Measurements from ENCODE around the gene RYR3. TPM values are rescaled to one million over a fixed set of nuclear protein-coding genes. Genes with fewer than 3 reads are reported as not detected.

RYR3 gene
- total and polyA plus RNA-seq, 9 donors, result 11.9 to 48.1 (median 33.2) TPM

GRCh38 chr15:33860754-33861153 is 550.0 kb downstream of the RYR3 start:
- H3K36me3 ChIP-seq (ENCODE audit: control insufficient read depth, insufficient read depth, low read length), result peaks cover 39% of the 10 kb centered on the region
- no peak overlapping the region for H3K4me3 ChIP-seq (ENCODE audit: low read length)
- H3K9me3 ChIP-seq (replicated peaks; ENCODE audit: control insufficient read depth, low read depth, low read length), result no peaks in the 10 kb centered on the region
- no peak overlapping the region for H3K27ac ChIP-seq (ENCODE audit: low read length)
- no peak for DNase-seq
- H3K4me1 ChIP-seq (ENCODE audit: control insufficient read depth, insufficient read depth, low read length), result no peaks in the 10 kb centered on the region
- H3K27me3 ChIP-seq (ENCODE audit: control insufficient read depth, insufficient read depth, low read length), result no peaks in the 10 kb centered on the region
- 83% methylated on average over 1 of the region's 3 CpGs for WGBS (ENCODE audit: insufficient coverage)

DNA sequence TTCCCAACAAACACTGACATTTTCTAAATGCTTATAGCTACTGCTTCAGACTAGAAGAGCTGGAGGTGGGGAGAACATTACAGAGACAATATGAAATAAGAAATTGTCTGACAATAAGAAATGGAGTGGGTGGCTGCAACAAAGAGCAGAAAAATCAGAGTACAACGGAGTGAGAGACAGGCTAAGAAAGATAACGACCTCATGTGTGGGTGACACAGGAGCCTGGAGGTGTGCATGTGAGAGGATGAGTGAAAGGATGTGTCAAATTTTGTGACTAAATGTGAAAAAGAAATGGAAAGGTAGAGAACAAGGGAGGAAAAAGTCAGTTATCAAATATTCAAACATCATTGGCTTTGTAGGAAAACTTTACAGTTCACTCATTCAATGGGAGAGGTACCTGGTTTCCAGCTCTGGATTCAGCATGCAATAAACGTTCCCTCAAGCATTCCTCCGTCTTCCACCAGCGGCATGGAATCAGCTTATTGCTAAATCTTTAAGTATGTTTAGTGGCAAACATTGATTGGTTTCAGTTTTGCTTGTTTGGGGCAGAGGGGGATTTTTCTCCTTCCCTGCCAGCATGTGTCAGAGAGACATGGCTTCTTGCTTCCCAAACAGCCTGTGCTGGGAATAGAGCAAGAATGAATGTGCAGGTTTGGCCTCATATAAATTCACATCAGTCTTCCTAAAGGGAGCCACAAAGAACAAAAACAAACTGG is 553.8 kb downstream of the RYR3 start:
- H3K36me3 ChIP-seq (ENCODE audit: control insufficient read depth, insufficient read depth, low read length), result peaks cover 22% of the 10 kb centered on the region
- WGBS (ENCODE audit: insufficient coverage), result 81% methylated on average over 2 of the region's 5 CpGs
- no peaks in the 10 kb centered on the region for H3K27me3 ChIP-seq (ENCODE audit: control insufficient read depth, insufficient read depth, low read length)

GRCh38 chr15:33865416-33865815 is 554.6 kb downstream of the RYR3 start:
- 87% methylated on average over 2 of the region's 6 CpGs for WGBS (ENCODE audit: insufficient coverage)
- H3K4me1 ChIP-seq (ENCODE audit: control insufficient read depth, insufficient read depth, low read length), result no peaks in the 10 kb centered on the region
- H3K27ac ChIP-seq (ENCODE audit: low read length), result no peak overlapping the region
- H3K9me3 ChIP-seq (replicated peaks; ENCODE audit: control insufficient read depth, low read depth, low read length), result no peaks in the 10 kb centered on the region
- no peak for DNase-seq
- no peaks in the 10 kb centered on the region for H3K27me3 ChIP-seq (ENCODE audit: control insufficient read depth, insufficient read depth, low read length)
- H3K4me3 ChIP-seq (ENCODE audit: low read length), result no peak overlapping the region
- H3K36me3 ChIP-seq (ENCODE audit: control insufficient read depth, insufficient read depth, low read length), result peaks cover 18% of the 10 kb centered on the region

More for the DNA sequence above, 553.8 kb downstream of the RYR3 start:
- DNase-seq, result no peak
- no peaks in the 10 kb centered on the region for H3K4me1 ChIP-seq (ENCODE audit: control insufficient read depth, insufficient read depth, low read length)
- H3K4me3 ChIP-seq (ENCODE audit: low read length), result no peak overlapping the region
- H3K9me3 ChIP-seq (replicated peaks; ENCODE audit: control insufficient read depth, low read depth, low read length), result no peaks in the 10 kb centered on the region
- H3K27ac ChIP-seq (ENCODE audit: low read length), result no peak overlapping the region

DNA sequence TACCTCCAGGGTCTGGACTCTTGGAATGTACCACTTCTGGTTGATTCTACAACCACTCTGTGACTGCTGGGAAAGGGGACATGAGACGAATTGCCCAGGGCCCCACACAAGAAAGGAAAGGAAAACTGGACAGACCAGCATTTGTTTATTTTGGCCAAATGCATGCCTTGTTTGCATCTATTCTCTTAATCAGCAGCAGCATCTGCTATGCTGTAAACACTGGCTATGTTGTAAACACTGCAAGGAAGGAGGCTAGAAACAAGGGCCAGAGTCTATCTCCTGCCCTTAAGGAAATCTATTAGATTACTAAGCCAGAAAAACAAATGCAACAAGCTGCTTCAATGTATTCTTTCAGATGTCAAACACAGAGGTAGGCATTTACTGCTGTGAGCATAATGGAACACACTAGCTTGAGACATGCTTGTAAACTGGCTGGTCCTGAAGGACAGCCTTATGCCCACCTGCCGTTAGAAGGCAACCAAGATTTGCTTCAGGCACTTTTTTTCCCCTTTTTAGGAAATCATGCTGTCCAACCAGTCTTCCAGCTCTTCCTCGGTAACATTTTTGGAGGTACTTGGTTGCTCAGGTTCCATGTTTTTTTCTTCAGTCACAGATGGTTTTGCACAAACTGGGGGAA is 555.5 kb downstream of the RYR3 start:
- Histone ChIP-seq H3K4me3 (ENCODE audit: low read length) (no peak overlapping the region), H3K27ac (ENCODE audit: low read length) (no peak overlapping the region)
- WGBS (ENCODE audit: insufficient coverage), result 30% methylated on average over 2 of the region's 3 CpGs

DNA sequence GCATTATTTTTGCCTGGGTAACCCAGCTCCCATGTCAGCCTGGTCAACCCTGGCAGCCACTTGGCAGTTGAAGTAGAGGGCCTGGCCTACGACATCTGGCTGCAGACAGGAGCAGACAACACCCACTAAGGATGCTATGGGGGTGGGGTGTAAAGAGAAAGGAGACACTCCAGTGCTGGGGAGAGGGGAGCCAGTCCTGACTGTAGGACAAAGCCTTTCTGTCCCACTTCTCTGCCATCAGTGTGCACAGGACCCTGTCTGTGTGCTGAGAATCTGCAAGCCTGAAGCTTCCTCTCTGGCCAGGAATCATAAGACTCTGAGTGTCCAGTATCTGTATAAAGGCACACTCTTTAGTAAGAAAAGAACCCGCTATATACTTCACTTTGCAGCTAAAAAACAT is 561.2 kb downstream of the RYR3 start:
- H3K9me3 ChIP-seq (replicated peaks; ENCODE audit: control insufficient read depth, low read depth, low read length), result no peaks in the 10 kb centered on the region
- no peaks in the 10 kb centered on the region for H3K27me3 ChIP-seq (ENCODE audit: control insufficient read depth, insufficient read depth, low read length)
- peaks cover 2% of the 10 kb centered on the region for H3K36me3 ChIP-seq (ENCODE audit: control insufficient read depth, insufficient read depth, low read length)
- DNase-seq, result no peak
- H3K4me3 ChIP-seq (ENCODE audit: low read length), result no peak overlapping the region
- no peaks in the 10 kb centered on the region for H3K4me1 ChIP-seq (ENCODE audit: control insufficient read depth, insufficient read depth, low read length)
- WGBS (ENCODE audit: insufficient coverage), result no CpG with 5 or more reads among the region's 2 CpGs
- H3K27ac ChIP-seq (ENCODE audit: low read length), result no peak overlapping the region

More for the DNA sequence above, 555.5 kb downstream of the RYR3 start:
- DNase-seq, result no peak
- Histone ChIP-seq H3K36me3 (ENCODE audit: control insufficient read depth, insufficient read depth, low read length) (peaks cover 14% of the 10 kb centered on the region), H3K9me3 (replicated peaks; ENCODE audit: control insufficient read depth, low read depth, low read length) (no peaks in the 10 kb centered on the region), H3K4me1 (ENCODE audit: control insufficient read depth, insufficient read depth, low read length) (no peaks in the 10 kb centered on the region), H3K27me3 (ENCODE audit: control insufficient read depth, insufficient read depth, low read length) (no peaks in the 10 kb centered on the region)

DNA sequence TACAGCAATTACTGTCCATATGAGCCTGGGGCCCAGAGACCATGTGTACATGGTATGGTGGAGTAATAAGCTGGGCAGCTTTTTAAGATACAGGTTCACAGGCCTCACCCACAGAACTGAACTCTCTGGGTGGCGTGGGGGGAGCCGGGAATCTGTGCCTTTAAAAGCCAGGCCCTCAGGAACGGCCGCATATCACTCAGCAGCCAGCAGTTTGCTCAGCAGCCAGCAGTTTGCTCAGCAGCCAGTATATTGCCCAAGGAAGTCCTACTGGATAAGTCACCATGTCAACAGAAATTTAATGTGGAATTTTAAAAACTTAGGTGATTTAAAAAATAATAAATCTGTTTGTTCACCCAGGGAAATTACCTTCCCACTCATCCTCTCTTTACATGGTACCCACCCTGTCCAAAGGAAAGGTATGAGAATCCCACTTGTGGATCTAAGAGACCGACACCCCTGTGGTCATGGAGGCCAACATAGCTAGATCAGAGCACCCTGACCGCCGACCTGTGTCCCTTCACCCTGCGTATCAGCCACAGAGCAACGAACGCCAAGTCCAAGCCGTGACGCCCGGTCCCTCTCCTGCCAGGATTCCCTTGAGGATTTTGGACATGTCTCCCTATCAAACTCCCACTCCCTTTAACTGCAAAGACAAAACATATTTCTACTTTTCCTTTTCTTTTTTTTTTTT is 561.8 kb downstream of the RYR3 start:
- Histone ChIP-seq H3K36me3 (ENCODE audit: control insufficient read depth, insufficient read depth, low read length) (no peaks in the 10 kb centered on the region), H3K4me3 (ENCODE audit: low read length) (no peak overlapping the region), H3K27me3 (ENCODE audit: control insufficient read depth, insufficient read depth, low read length) (no peaks in the 10 kb centered on the region), H3K9me3 (replicated peaks; ENCODE audit: control insufficient read depth, low read depth, low read length) (no peaks in the 10 kb centered on the region), H3K4me1 (ENCODE audit: control insufficient read depth, insufficient read depth, low read length) (no peaks in the 10 kb centered on the region), H3K27ac (ENCODE audit: low read length) (no peak overlapping the region)
- DNase-seq, result no peak
- 100% methylated on average over 1 of the region's 13 CpGs for WGBS (ENCODE audit: insufficient coverage)

DNA sequence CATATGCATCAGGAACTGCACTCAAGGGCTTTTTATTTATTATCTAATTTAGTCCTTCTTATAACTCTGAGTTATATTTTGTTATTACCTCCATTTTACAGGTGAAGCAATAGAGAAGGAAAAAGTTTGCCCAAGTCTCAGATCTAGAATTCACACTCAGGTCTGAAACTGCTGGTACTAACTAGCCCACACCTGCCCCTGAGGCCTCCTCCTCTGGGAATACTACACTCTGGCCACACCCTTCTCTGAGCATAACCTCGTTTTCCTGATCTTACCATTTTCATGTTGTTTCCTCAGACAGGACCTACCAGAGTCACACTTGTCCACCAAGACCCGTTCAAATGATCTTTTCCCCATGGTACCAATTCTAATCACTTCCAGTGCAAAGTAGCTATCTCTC is 563.4 kb downstream of the RYR3 start:
- no peaks in the 10 kb centered on the region for H3K9me3 ChIP-seq (replicated peaks; ENCODE audit: control insufficient read depth, low read depth, low read length)
- no peak overlapping the region for H3K4me3 ChIP-seq (ENCODE audit: low read length)
- H3K36me3 ChIP-seq (ENCODE audit: control insufficient read depth, insufficient read depth, low read length), result no peaks in the 10 kb centered on the region
- no peak overlapping the region for H3K27ac ChIP-seq (ENCODE audit: low read length)
- H3K27me3 ChIP-seq (ENCODE audit: control insufficient read depth, insufficient read depth, low read length), result no peaks in the 10 kb centered on the region
- 82% methylated on average over 1 of the region's 2 CpGs for WGBS (ENCODE audit: insufficient coverage)
- no peak for DNase-seq
- no peaks in the 10 kb centered on the region for H3K4me1 ChIP-seq (ENCODE audit: control insufficient read depth, insufficient read depth, low read length)

- H3K4me3 ChIP-seq (ENCODE audit: low read length), result no peak overlapping the region
- no peak for DNase-seq
Observed at GRCh38 chr15:33882921-33883320, 572.2 kb downstream of the RYR3 start.

GRCh38 chr15:33888176-33888575 is 577.4 kb downstream of the RYR3 start:
- Histone ChIP-seq H3K27ac (ENCODE audit: low read length) (no peak overlapping the region), H3K9me3 (replicated peaks; ENCODE audit: control insufficient read depth, low read depth, low read length) (no peaks in the 10 kb centered on the region), H3K27me3 (ENCODE audit: control insufficient read depth, insufficient read depth, low read length) (no peaks in the 10 kb centered on the region), H3K4me1 (ENCODE audit: control insufficient read depth, insufficient read depth, low read length) (no peaks in the 10 kb centered on the region), H3K36me3 (ENCODE audit: control insufficient read depth, insufficient read depth, low read length) (no peaks in the 10 kb centered on the region), H3K4me3 (ENCODE audit: low read length) (no peak overlapping the region)
- 26% methylated on average over 2 of the region's 2 CpGs for WGBS (ENCODE audit: insufficient coverage)
- DNase-seq, result no peak

More at GRCh38 chr15:33882921-33883320, 572.2 kb downstream of the RYR3 start:
- no peak overlapping the region for H3K27ac ChIP-seq (ENCODE audit: low read length)
- H3K27me3 ChIP-seq (ENCODE audit: control insufficient read depth, insufficient read depth, low read length), result no peaks in the 10 kb centered on the region
- no CpG with 5 or more reads among the region's 2 CpGs for WGBS (ENCODE audit: insufficient coverage)
- no peaks in the 10 kb centered on the region for H3K4me1 ChIP-seq (ENCODE audit: control insufficient read depth, insufficient read depth, low read length)
- no peaks in the 10 kb centered on the region for H3K9me3 ChIP-seq (replicated peaks; ENCODE audit: control insufficient read depth, low read depth, low read length)
- no peaks in the 10 kb centered on the region for H3K36me3 ChIP-seq (ENCODE audit: control insufficient read depth, insufficient read depth, low read length)

DNA sequence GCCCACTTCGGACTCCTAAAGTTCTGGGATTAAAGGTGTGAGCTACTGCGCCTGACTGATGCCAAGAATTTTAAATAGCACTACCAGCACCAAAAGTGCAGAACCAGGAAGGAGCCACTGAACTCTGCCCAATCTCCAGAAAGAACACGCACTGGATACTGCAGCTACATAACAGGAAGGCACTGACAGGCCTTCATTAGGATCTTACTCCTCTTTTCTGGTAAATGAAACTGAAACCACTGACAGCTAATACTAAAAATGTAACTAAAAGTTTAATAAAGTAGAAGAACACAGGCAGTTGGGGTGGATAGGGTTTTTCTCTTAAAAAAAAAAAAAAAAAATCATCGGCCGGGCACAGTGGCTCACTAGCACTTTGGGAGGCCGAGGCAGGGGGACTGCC is 583.4 kb downstream of the RYR3 start:
- Histone ChIP-seq H3K4me1 (ENCODE audit: control insufficient read depth, insufficient read depth, low read length) (no peaks in the 10 kb centered on the region), H3K27ac (ENCODE audit: low read length) (no peak overlapping the region), H3K27me3 (ENCODE audit: control insufficient read depth, insufficient read depth, low read length) (no peaks in the 10 kb centered on the region), H3K9me3 (replicated peaks; ENCODE audit: control insufficient read depth, low read depth, low read length) (no peaks in the 10 kb centered on the region), H3K4me3 (ENCODE audit: low read length) (no peak overlapping the region), H3K36me3 (ENCODE audit: control insufficient read depth, insufficient read depth, low read length) (no peaks in the 10 kb centered on the region)
- no peak for DNase-seq
- no CpG with 5 or more reads among the region's 6 CpGs for WGBS (ENCODE audit: insufficient coverage)
